Activated naive CD8-positive, alpha-beta T cell treated with anti-CD3 and anti-CD28 coated beads, Interleukin-2, amount 10 ng/mL, durations not matched to agents 7 days and 5 days (primary cell): ENCODE results near the gene EGFLAM. TPM values are rescaled to one million over a fixed set of nuclear protein-coding genes. Genes with fewer than 3 reads are reported as not detected.
"Not testable (repeated sequence)": the region's sequence is repeated elsewhere in the genome, so short reads cannot be mapped to it uniquely, and the experiment has no call there.

Experiments used
- ATAC-seq: fragments of 150-1000 bp; cut with Tn5 transposase; one replicate; pipeline ENCODE4 v1.10.0; 2021; ENCODE audit warnings: low read depth, moderate library complexity
- POLR2A ChIA-PET: fragments of 350-600 bp; sonication (Branson Sonifier 250); formaldehyde crosslinking; loops from one replicate; lab custom pipeline; 2021; ENCODE audit warnings: antibody characterized with exemption; lab: Charles Lee
- DNase-seq: peaks from one replicate; pipeline ENCODE4 v3.0.0; 2021
- H3K27ac Mint-ChIP-seq: one replicate; pipeline ENCODE4 v1.8.0; 2022; ENCODE audit warnings: mild to moderate bottlenecking, mixed read lengths
- H3K27me3 Mint-ChIP-seq: one replicate; pipeline ENCODE4 v1.8.0; 2022; ENCODE audit warnings: mild to moderate bottlenecking, moderate library complexity, mixed read lengths
- H3K36me3 Mint-ChIP-seq: one replicate; pipeline ENCODE4 v1.8.0; 2021; ENCODE audit warnings: mild to moderate bottlenecking, mixed read lengths
- H3K4me1 Mint-ChIP-seq: one replicate; pipeline ENCODE4 v1.8.0; 2021; ENCODE audit warnings: mixed read lengths
- H3K4me3 Mint-ChIP-seq: one replicate; pipeline ENCODE4 v1.8.0; 2022; ENCODE audit warnings: mild to moderate bottlenecking, moderate library complexity, mixed read lengths
- H3K9me3 Mint-ChIP-seq: one replicate; pipeline ENCODE4 v1.8.0; 2021; ENCODE audit warnings: mixed read lengths
- total RNA-seq, 2 experiments: library from RNA; stranded (reverse); gene quantifications; one replicate each; pipeline ENCODE4 v1.2.3, GENCODE V29; 2021

The EGFLAM gene
- total RNA-seq, 2 experiments from 2014 or later = not detected

DNA sequence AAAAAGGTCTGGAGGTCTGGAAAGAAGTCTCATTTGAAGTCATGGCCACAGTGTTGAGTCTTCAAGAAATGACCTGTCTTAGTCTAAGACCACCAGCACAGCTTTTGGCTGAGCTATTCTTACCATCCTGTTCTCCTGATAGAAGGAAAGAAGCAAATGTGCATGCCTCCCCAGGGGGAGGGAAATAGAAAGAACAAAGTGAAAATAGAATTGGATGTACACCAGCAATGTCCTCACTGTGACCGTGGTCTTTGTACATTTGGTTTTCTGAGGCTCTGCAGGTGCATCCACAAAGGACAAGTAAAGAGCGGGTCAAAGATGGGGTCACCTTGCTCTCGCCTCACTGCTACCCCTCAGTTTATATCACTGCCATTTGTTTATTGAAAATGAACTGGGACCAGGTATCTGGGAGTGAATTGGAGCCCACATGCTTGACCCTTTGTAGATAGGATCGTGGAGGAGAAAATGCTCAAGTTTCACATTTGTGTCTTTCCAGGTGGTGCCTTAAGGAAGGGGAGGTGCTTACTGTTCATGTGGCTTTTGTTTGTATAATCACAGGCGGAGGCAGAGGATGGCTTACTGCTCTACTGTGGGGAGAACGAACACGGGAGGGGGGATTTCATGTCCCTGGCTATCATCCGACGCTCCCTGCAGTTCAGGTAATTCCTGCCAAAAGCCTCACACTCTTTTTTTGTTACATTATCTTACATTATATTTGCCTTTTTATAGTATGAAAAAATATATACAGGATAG lies 150.3 kb downstream of the EGFLAM start:
- DNase-seq (no peak), ATAC-seq (no peak)
- Mint-ChIP-seq H3K27me3 (peaks cover 8% of the 10 kb centered on the region), H3K4me3 (no peak overlapping the region), H3K9me3 (no peaks in the 10 kb centered on the region), H3K36me3 (no peaks in the 10 kb centered on the region), H3K4me1 (no peaks in the 10 kb centered on the region), H3K27ac (no peak overlapping the region)
- POLR2A ChIA-PET = no interaction called here

GRCh38 chr5:38410304-38410990 lies 152.1 kb downstream of the EGFLAM start:
- no peaks in the 10 kb centered on the region for H3K36me3 Mint-ChIP-seq
- POLR2A ChIA-PET = no interaction called here
- H3K4me3 Mint-ChIP-seq = no peak overlapping the region
- peaks cover 7% of the 10 kb centered on the region for H3K27me3 Mint-ChIP-seq
- ATAC-seq (no peak), DNase-seq (no peak)
- no peaks in the 10 kb centered on the region for H3K9me3 Mint-ChIP-seq
- no peaks in the 10 kb centered on the region for H3K4me1 Mint-ChIP-seq
- H3K27ac Mint-ChIP-seq = no peak overlapping the region

GRCh38 chr5:38413696-38414095 lies 155.3 kb downstream of the EGFLAM start:
- H3K27ac Mint-ChIP-seq = no peak overlapping the region
- H3K4me1 Mint-ChIP-seq = no peaks in the 10 kb centered on the region
- no peak for ATAC-seq

DNA sequence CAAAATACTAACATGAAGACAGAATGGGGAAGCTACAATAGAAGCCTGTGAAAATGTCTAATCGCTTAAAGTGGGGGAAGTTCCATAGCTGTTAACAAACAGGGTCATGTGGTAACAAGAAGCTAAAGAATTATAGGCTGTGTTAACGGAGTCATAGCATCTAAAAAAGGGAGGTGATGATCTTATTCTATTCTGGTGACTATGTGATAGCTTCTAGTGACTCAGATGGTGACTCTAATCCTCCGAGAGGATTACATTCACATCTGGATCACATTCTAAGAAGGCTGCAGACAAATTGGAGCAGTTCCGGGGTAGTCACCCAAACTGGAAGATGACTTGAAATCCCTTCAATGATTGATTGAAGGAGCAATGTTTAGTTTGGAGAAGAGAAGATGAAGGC lies 156.0 kb downstream of the EGFLAM start:
- Mint-ChIP-seq H3K4me1 (no peaks in the 10 kb centered on the region), H3K36me3 (no peaks in the 10 kb centered on the region), H3K27me3 (peaks cover 8% of the 10 kb centered on the region), H3K9me3 (no peaks in the 10 kb centered on the region), H3K4me3 (no peak overlapping the region), H3K27ac (no peak overlapping the region)
- DNase-seq (no peak), ATAC-seq (no peak)
- POLR2A ChIA-PET = no interaction called here

More at GRCh38 chr5:38413696-38414095, 155.3 kb downstream of the EGFLAM start:
- Mint-ChIP-seq H3K9me3 (no peaks in the 10 kb centered on the region), H3K4me3 (no peak overlapping the region), H3K36me3 (no peaks in the 10 kb centered on the region), H3K27me3 (peaks cover 8% of the 10 kb centered on the region)
- POLR2A ChIA-PET = no interaction called here
- no peak for DNase-seq

GRCh38 chr5:38415772-38416171 lies 157.4 kb downstream of the EGFLAM start:
- H3K27ac Mint-ChIP-seq, H3K4me3 Mint-ChIP-seq, H3K4me1 Mint-ChIP-seq, H3K9me3 Mint-ChIP-seq, DNase-seq, ATAC-seq, H3K36me3 Mint-ChIP-seq, POLR2A ChIA-PET: not testable (repeated sequence)
- H3K27me3 Mint-ChIP-seq = peaks cover 16% of the 10 kb centered on the region

DNA sequence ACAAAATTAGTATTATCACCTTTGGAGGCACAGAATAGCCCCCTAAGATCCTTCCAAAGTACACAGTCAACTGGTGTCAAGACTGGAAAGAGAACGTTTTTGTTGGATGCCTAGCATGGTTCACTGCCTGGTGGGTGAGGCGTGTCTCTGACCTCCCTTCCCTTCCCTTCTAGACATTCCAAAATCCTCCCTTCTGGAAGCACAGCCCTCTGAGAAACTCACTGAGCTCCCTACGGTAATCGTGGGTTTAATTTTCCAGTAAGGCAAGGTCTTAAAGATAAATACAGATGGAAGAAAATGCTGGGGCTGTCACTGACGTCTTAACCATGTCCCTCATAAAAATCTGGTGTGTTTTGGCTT lies 159.3 kb downstream of the EGFLAM start:
- H3K4me1 Mint-ChIP-seq = no peaks in the 10 kb centered on the region
- POLR2A ChIA-PET = no interaction called here
- H3K27me3 Mint-ChIP-seq = peaks cover 29% of the 10 kb centered on the region
- ATAC-seq (no peak), DNase-seq (no peak)
- no peaks in the 10 kb centered on the region for H3K9me3 Mint-ChIP-seq
- H3K36me3 Mint-ChIP-seq = no peaks in the 10 kb centered on the region
- H3K4me3 Mint-ChIP-seq = no peak overlapping the region
- no peak overlapping the region for H3K27ac Mint-ChIP-seq

DNA sequence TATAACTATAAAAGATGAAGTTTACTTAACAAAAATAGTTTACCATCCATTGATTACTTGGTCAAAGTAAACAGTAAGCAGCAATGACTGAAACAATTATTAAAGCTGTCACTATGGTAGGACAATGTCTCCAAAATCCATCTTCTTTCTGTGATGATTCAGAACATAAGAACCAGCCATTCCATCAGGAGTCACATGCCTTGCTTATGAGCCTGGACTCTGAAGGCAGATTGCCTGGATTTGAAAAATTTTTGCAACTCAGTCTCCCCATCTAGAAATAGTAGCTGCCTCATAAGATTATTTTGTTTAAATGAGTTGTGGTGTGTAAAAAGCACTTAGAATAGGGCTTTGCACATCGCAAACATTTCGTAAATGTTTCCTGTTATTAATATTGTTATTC lies 161.9 kb downstream of the EGFLAM start:
- no peaks in the 10 kb centered on the region for H3K9me3 Mint-ChIP-seq
- no peaks in the 10 kb centered on the region for H3K36me3 Mint-ChIP-seq
- POLR2A ChIA-PET = no interaction called here
- peaks cover 30% of the 10 kb centered on the region for H3K27me3 Mint-ChIP-seq
- H3K27ac Mint-ChIP-seq = no peak overlapping the region
- no peak for DNase-seq
- no peaks in the 10 kb centered on the region for H3K4me1 Mint-ChIP-seq
- ATAC-seq = no peak
- no peak overlapping the region for H3K4me3 Mint-ChIP-seq

- no peak overlapping the region for H3K27ac Mint-ChIP-seq
- POLR2A ChIA-PET = no interaction called here
- ATAC-seq (no peak), DNase-seq (no peak)
- peaks cover 31% of the 10 kb centered on the region for H3K27me3 Mint-ChIP-seq
- no peaks in the 10 kb centered on the region for H3K36me3 Mint-ChIP-seq
- H3K4me1 Mint-ChIP-seq = no peaks in the 10 kb centered on the region
- H3K4me3 Mint-ChIP-seq = no peak overlapping the region
- no peaks in the 10 kb centered on the region for H3K9me3 Mint-ChIP-seq
Observed at GRCh38 chr5:38420691-38421390, 162.5 kb downstream of the EGFLAM start.

DNA sequence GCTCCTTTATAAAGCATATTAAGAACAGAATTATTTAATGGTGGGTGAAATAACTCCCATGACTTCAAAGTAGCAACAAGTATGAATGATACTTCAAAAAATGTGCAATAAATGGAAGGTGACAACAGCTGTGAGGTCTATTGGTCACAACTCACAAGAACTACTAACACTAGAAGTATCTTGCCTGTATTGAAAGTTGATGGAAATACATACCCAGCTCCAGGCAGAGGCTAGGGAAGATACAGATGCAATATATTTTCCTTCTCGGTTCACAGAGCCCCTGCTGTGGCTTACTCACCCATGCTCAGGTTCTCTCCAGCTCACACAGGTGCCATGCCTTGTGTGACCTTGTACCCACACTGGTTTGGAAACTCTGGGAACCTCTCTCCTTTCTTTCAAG lies 164.3 kb downstream of the EGFLAM start:
- H3K36me3 Mint-ChIP-seq = no peaks in the 10 kb centered on the region

GRCh38 chr5:38423276-38424147 lies 165.2 kb downstream of the EGFLAM start:
- ATAC-seq = no peak
- Mint-ChIP-seq H3K27me3 (peaks cover 36% of the 10 kb centered on the region), H3K4me3 (no peak overlapping the region), H3K36me3 (no peaks in the 10 kb centered on the region), H3K9me3 (no peaks in the 10 kb centered on the region), H3K4me1 (peaks cover 14% of the 10 kb centered on the region), H3K27ac (no peak overlapping the region)
- DNase-seq = no peak
- POLR2A ChIA-PET = no interaction called here

More for the DNA sequence above, 164.3 kb downstream of the EGFLAM start:
- DNase-seq = no peak
- H3K27me3 Mint-ChIP-seq = peaks cover 32% of the 10 kb centered on the region
- H3K9me3 Mint-ChIP-seq = no peaks in the 10 kb centered on the region
- no peak overlapping the region for H3K27ac Mint-ChIP-seq
- H3K4me1 Mint-ChIP-seq = peaks cover 11% of the 10 kb centered on the region
- POLR2A ChIA-PET = no interaction called here
- no peak for ATAC-seq
- H3K4me3 Mint-ChIP-seq = no peak overlapping the region

GRCh38 chr5:38424148-38425060 lies 166.0 kb downstream of the EGFLAM start:
- ATAC-seq = no peak
- no peak for DNase-seq
- H3K27me3 Mint-ChIP-seq = peaks cover 42% of the 10 kb centered on the region
- no peaks in the 10 kb centered on the region for H3K9me3 Mint-ChIP-seq
- H3K27ac Mint-ChIP-seq = no peak overlapping the region
- POLR2A ChIA-PET = no interaction called here
- H3K4me3 Mint-ChIP-seq = no peak overlapping the region
- peaks cover 14% of the 10 kb centered on the region for H3K4me1 Mint-ChIP-seq
- H3K36me3 Mint-ChIP-seq = no peaks in the 10 kb centered on the region

- Mint-ChIP-seq H3K4me1 (peaks cover 14% of the 10 kb centered on the region), H3K27me3 (peaks cover 34% of the 10 kb centered on the region), H3K9me3 (no peaks in the 10 kb centered on the region), H3K27ac (no peak overlapping the region), H3K36me3 (no peaks in the 10 kb centered on the region), H3K4me3 (no peak overlapping the region)
- ATAC-seq (no peak), DNase-seq (no peak)
- POLR2A ChIA-PET = no interaction called here
Observed at GRCh38 chr5:38426490-38426889, 168.1 kb downstream of the EGFLAM start.
